Lower leg skin (tissue), 4 donors: ENCODE results near the gene C1orf21. TPM values are rescaled to one million over a fixed set of nuclear protein-coding genes. Genes with fewer than 3 reads are reported as not detected.

Experiments used
- DNase-seq, 2 donors: peaks; one replicate each; pipeline ENCODE4 v3.0.0-alpha.2; 2019; ENCODE audit warnings: low spot score in 2 of 2
- H3K4me3 ChIP-seq: fragments of 200-600 bp; sonication (generic); 2 replicates; pipeline ENCODE4 v1.5.1; 2017; ENCODE audit warnings: mild to moderate bottlenecking, low read depth; ENCODE audit not compliant: poor library complexity, severe bottlenecking
- CTCF ChIP-seq, 3 donors: fragments of 450-650 bp; IDR thresholded peaks; one replicate each; pipeline ENCODE4 v1.5.1; 2016; ENCODE audit warnings: antibody characterized with exemption in 3 of 3, mild to moderate bottlenecking in 3 of 3, moderate library complexity in 2 of 3
- POLR2A ChIP-seq, 2 donors: fragments of 450-650 bp; IDR thresholded peaks; one replicate each; pipeline ENCODE4 v1.6.1; 2016 to 2017; ENCODE audit warnings: antibody characterized with exemption in 2 of 2, mild to moderate bottlenecking in 1 of 2, moderate library complexity in 1 of 2
- WGBS, 2 donors: methylation state at CpG; one replicate each; pipeline ENCODE4 v1.1.5; 2018; 5-methylcytosine and 5-hydroxymethylcytosine counted together
- intact Hi-C: fragments of 100-400 bp; cut with DNase I; formaldehyde crosslinking; loops from one replicate; pipeline ENCODE4 v1.15.0; 2023; ENCODE audit warnings: low total_unique reads
- total RNA-seq, 4 donors: library from RNA; depleted of rRNA; stranded (reverse); fragments of >200 nt; gene quantifications; one replicate each; pipeline ENCODE4 v1.1.0, GENCODE V29; 2016

The C1orf21 gene
- total RNA-seq, 4 donors from 2014 or later = 37.6 to 79.4 (median 56.2) TPM

- no peak overlapping the region for H3K4me3 ChIP-seq
- 83 to 90% methylated on average over 7 of the region's 7 CpGs for WGBS, 2 donors
- no peak for DNase-seq
- TF ChIP-seq POLR2A (IDR thresholded peaks at IDR 0.05) = no peak
- no peak for TF ChIP-seq CTCF (IDR thresholded peaks at IDR 0.05)
- intact Hi-C loops = no loop called here
These were observed 208.8 kb downstream of the C1orf21 start for GRCh38 chr1:184595596-184595995.

- DNase-seq = no peak
- 72 to 82% methylated on average over 8 of the region's 8 CpGs for WGBS, 2 donors
- TF ChIP-seq CTCF (IDR thresholded peaks at IDR 0.05) (no peak), POLR2A (IDR thresholded peaks at IDR 0.05) (no peak)
- no peak overlapping the region for H3K4me3 ChIP-seq
- intact Hi-C loops = no loop called here
These were observed 210.3 kb downstream of the C1orf21 start for GRCh38 chr1:184596950-184597645.

- 49 to 50% methylated on average over 4 of the region's 4 CpGs for WGBS, 2 donors
- no peak overlapping the region for H3K4me3 ChIP-seq
- intact Hi-C loops = no loop called here
- no peak for TF ChIP-seq POLR2A (IDR thresholded peaks at IDR 0.05)
- no peak for TF ChIP-seq CTCF (IDR thresholded peaks at IDR 0.05)
- DNase-seq = no peak
These were observed 211.0 kb downstream of the C1orf21 start for GRCh38 chr1:184597650-184598357.

- intact Hi-C loops = no loop called here
- TF ChIP-seq POLR2A (IDR thresholded peaks at IDR 0.05) = no peak
- no peak for TF ChIP-seq CTCF (IDR thresholded peaks at IDR 0.05)
- WGBS, 2 donors = 93 to 97% methylated on average over 6 of the region's 6 CpGs
- DNase-seq = no peak
- no peak overlapping the region for H3K4me3 ChIP-seq
These were observed 211.8 kb downstream of the C1orf21 start for GRCh38 chr1:184598403-184599193.

GRCh38 chr1:184604152-184604900, 217.5 kb downstream of the C1orf21 start:
- TF ChIP-seq CTCF (IDR thresholded peaks at IDR 0.05) = no peak
- no peak for TF ChIP-seq POLR2A (IDR thresholded peaks at IDR 0.05)
- H3K4me3 ChIP-seq = no peak overlapping the region
- 82% methylated on average over 3 of the region's 3 CpGs for WGBS, 2 donors
- peak in 1 of 2 donors; percentile 23 for DNase-seq
- intact Hi-C loops = no loop called here
